HepG2 (cell line): ENCODE measurements around the gene SLC7A8. TPM values are rescaled to one million over a fixed set of nuclear protein-coding genes. Genes with fewer than 3 reads are reported as not detected.

Experiments used
- HNF4A ChIP-seq: sonication (generic); formaldehyde crosslinking; IDR thresholded peaks from 2 replicates; pipeline ENCODE4 v1.4.0; 2020; ENCODE audit warnings: missing genetic modification reagents
- HOXD1 ChIP-seq: sonication (generic); formaldehyde crosslinking; IDR thresholded peaks from 2 replicates; pipeline ENCODE4 v1.5.0; 2020; ENCODE audit warnings: missing genetic modification reagents
- NFATC3 ChIP-seq: sonication (generic); formaldehyde crosslinking; IDR thresholded peaks from 2 replicates; pipeline ENCODE4 v1.5.1; 2020; ENCODE audit warnings: mild to moderate bottlenecking, missing genetic modification reagents
- SOX13 ChIP-seq, 3 experiments: fragments of 450-650 bp in 1 of 3; sonication (generic) in 1 of 3; formaldehyde crosslinking in 1 of 3; IDR thresholded peaks in 2 of 3; conservative IDR thresholded peaks in 1 of 3; 2 replicates each; pipeline versions ENCODE4 v1.5.0 to v1.6.1; 2016 to 2020; ENCODE audit warnings: antibody characterized with exemption in 1 of 3, mild to moderate bottlenecking in 1 of 3, missing compliant biosample characterization in 1 of 3, missing genetic modification reagents in 1 of 3, moderate library complexity in 1 of 3
- SUZ12 ChIP-seq: fragments of 150-350 bp; IDR thresholded peaks from 2 replicates; pipeline ENCODE4 v1.6.1; 2014; ENCODE audit warnings: low read depth, low read length
- polyA plus RNA-seq, 8 experiments: library from polyadenylated mRNA; depleted of rRNA in 3 of 8; stranded (reverse) in 7 of 8; unstranded in 1 of 8; fragments of >200 nt; fragmentation: Illumina TruSeq in 4 of 8; extraction: Trizol in 4 of 8; gene quantifications; 2 replicates each; pipeline versions ENCODE4 v1.2.1 to v1.2.3, GENCODE V29; 2011 to 2016; ENCODE audit warnings: low read depth in 4 of 8, missing spikeins in 1 of 8, mixed read lengths in 1 of 8; ENCODE audit not compliant: insufficient read depth in 1 of 8
- total RNA-seq, 5 experiments: library from RNA; depleted of rRNA; stranded (reverse); fragments of >200 nt; fragmentation: Illumina TruSeq; extraction: Trizol; gene quantifications; 2 replicates each; pipeline ENCODE4 v1.2.3, GENCODE V29; 2016; ENCODE audit warnings: low read depth in 1 of 5
- TF ChIP-seq, protein P1 (sequence below): sonication (generic); formaldehyde crosslinking; IDR thresholded peaks from 2 replicates; pipeline ENCODE4 v1.5.0; 2020; ENCODE audit warnings: missing genetic modification reagents
- TF ChIP-seq, protein P2 (sequence below): sonication (generic); formaldehyde crosslinking; IDR thresholded peaks from 2 replicates; pipeline ENCODE4 v1.4.0; 2020; ENCODE audit warnings: mild to moderate bottlenecking, missing genetic modification reagents
- TF ChIP-seq, protein P3 (sequence below): IDR thresholded peaks from 2 replicates; pipeline ENCODE4 v1.6.1; 2016; ENCODE audit warnings: low read depth, control low read depth
- TF ChIP-seq, protein P4 (sequence below): sonication (generic); formaldehyde crosslinking; IDR thresholded peaks from 2 replicates; pipeline ENCODE4 v1.5.0; 2020; ENCODE audit warnings: missing genetic modification reagents

SLC7A8 gene
- total and polyA plus RNA-seq, 2 of the 13 experiments (the other 11 are each of a cell fraction or from before 2014, with no cell fraction given) = 0.25 TPM; not detected in 1

DNA sequence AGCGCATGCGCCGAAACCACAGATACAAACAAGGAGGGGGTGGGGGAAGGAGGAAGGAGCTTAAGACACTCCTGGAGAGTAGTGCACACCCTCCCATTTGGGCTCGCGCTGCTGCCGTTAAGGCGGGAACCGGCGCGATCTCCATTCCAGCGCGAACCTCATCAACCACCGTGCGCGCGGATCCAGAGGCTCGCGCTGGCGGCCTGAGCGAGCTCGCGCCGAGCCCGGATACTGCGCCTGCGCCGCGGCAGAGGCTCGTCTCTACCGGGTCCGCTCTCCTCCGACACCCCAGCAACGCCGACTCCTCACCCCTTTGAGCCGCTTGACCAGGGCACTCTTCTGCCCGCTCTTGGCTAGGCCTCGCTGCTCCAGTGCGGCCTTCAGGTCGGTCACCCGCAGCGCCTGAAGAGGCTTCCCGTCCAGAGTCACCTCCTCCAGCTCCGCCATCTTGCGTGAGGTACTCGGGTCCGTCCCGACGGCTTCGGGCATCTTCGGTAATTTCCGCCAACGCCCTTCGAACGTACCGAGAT, 88.7 kb downstream of the SLC7A8 start, which contains the start of gene ACIN1 (continued):
- TF ChIP-seq, protein P1, sequence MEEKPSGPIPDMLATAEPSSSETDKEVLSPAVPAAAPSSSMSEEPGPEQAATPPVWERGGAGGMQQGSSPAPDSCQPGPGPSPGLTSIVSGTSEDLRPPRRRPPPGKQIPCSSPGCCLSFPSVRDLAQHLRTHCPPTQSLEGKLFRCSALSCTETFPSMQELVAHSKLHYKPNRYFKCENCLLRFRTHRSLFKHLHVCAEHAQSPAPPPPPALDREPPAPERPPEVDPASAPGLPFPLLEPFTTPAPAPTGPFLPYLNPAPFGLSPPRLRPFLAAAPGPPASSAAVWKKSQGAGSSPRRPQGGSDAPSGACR (CRISPR knock-in tag) = peak; percentile 100
- TF ChIP-seq, protein P2, sequence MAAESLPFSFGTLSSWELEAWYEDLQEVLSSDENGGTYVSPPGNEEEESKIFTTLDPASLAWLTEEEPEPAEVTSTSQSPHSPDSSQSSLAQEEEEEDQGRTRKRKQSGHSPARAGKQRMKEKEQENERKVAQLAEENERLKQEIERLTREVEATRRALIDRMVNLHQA (CRISPR knock-in tag) = no peak
- TF ChIP-seq SUZ12 = no peak; the same call in 1 of the 2 replicates
- TF ChIP-seq HOXD1 (CRISPR knock-in tag) = peak; percentile 98
- TF ChIP-seq NFATC3 (CRISPR knock-in tag) = peak; percentile 93; the same call in 1 of the 2 replicates
- TF ChIP-seq HNF4A = peak; percentile 69; the same call in 1 of the 2 replicates
- TF ChIP-seq SOX13 (IDR thresholded peaks at IDR 0.05) = no peak; the same call in 1 of the 2 replicates
- TF ChIP-seq SOX13 (CRISPR knock-in tag; conservative IDR thresholded peaks at IDR 0.05 in 1 of 2, IDR thresholded peaks at IDR 0.05 in 1 of 2) = peak in 1 of 2 experiments; percentile 64
- TF ChIP-seq, protein P3, sequence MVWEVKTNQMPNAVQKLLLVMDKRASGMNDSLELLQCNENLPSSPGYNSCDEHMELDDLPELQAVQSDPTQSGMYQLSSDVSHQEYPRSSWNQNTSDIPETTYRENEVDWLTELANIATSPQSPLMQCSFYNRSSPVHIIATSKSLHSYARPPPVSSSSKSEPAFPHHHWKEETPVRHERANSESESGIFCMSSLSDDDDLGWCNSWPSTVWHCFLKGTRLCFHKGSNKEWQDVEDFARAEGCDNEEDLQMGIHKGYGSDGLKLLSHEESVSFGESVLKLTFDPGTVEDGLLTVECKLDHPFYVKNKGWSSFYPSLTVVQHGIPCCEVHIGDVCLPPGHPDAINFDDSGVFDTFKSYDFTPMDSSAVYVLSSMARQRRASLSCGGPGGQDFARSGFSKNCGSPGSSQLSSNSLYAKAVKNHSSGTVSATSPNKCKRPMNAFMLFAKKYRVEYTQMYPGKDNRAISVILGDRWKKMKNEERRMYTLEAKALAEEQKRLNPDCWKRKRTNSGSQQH (CRISPR knock-in tag) = no peak
- TF ChIP-seq, protein P4, sequence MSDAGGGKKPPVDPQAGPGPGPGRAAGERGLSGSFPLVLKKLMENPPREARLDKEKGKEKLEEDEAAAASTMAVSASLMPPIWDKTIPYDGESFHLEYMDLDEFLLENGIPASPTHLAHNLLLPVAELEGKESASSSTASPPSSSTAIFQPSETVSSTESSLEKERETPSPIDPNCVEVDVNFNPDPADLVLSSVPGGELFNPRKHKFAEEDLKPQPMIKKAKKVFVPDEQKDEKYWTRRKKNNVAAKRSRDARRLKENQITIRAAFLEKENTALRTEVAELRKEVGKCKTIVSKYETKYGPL = peak; percentile 86; the same call in 1 of the 2 replicates
